ACC112 (cell line): ENCODE measurements around the gene EHD4.

Source experiments
- H2AFZ ChIP-seq: fragments of 200-600 bp; sonication (generic); one replicate; pipeline ENCODE4 v1.6.0; 2017; ENCODE audit warnings: antibody characterized with exemption, low read length; ENCODE audit not compliant: unreplicated experiment
- H3K27ac ChIP-seq: fragments of 200-600 bp; sonication (generic); 2 replicates; pipeline ENCODE4 v1.5.1; 2014; ENCODE audit warnings: low read depth, mild to moderate bottlenecking, antibody characterized with exemption, low read length, moderate library complexity
- H3K27me3 ChIP-seq: fragments of 200-600 bp; sonication (generic); 2 replicates; pipeline ENCODE4 v1.6.1; 2014; ENCODE audit warnings: mild to moderate bottlenecking, antibody characterized with exemption, low read length, moderate library complexity, mixed read lengths; ENCODE audit not compliant: insufficient read depth
- H3K36me3 ChIP-seq: fragments of 200-600 bp; sonication (generic); 2 replicates; pipeline ENCODE4 v1.6.1; 2016; ENCODE audit warnings: mild to moderate bottlenecking, antibody characterized with exemption, low read length, moderate library complexity, mixed read lengths; ENCODE audit not compliant: insufficient read depth
- H3K4me1 ChIP-seq: fragments of 200-600 bp; sonication (generic); one replicate; pipeline ENCODE4 v1.6.1; 2016; ENCODE audit warnings: low read length, mixed read lengths; ENCODE audit not compliant: insufficient read depth, unreplicated experiment, control insufficient read depth
- H3K4me3 ChIP-seq: fragments of 200-600 bp; sonication (generic); 2 replicates; pipeline ENCODE4 v1.5.1; 2014; ENCODE audit warnings: mild to moderate bottlenecking, low read depth, low read length
- H3K79me2 ChIP-seq: fragments of 200-600 bp; sonication (generic); one replicate; pipeline ENCODE4 v1.6.0; 2016; ENCODE audit warnings: low read length; ENCODE audit not compliant: control insufficient read depth, unreplicated experiment, insufficient read depth

Gene EHD4

GRCh38 chr15:41878355-41878699, 94.0 kb downstream of the EHD4 start:
- no peaks in the 10 kb centered on the region for H3K79me2 ChIP-seq
- H3K36me3 ChIP-seq: no peaks in the 10 kb centered on the region
- H2AFZ ChIP-seq: no peak overlapping the region
- no peaks in the 10 kb centered on the region for H3K4me1 ChIP-seq
- no peak overlapping the region for H3K4me3 ChIP-seq
- H3K27ac ChIP-seq: no peak overlapping the region
- no peaks in the 10 kb centered on the region for H3K27me3 ChIP-seq

- Histone ChIP-seq H3K36me3 (no peaks in the 10 kb centered on the region), H3K27me3 (no peaks in the 10 kb centered on the region), H3K4me3 (no peak overlapping the region), H3K27ac (no peak overlapping the region), H3K79me2 (no peaks in the 10 kb centered on the region), H2AFZ (no peak overlapping the region), H3K4me1 (no peaks in the 10 kb centered on the region)
Measured at GRCh38 chr15:41877631-41878354, 94.6 kb downstream of the EHD4 start.

GRCh38 chr15:41876689-41877088, 95.7 kb downstream of the EHD4 start:
- H3K27ac ChIP-seq: no peak overlapping the region
- H3K4me3 ChIP-seq: no peak overlapping the region
- no peak overlapping the region for H2AFZ ChIP-seq
- H3K4me1 ChIP-seq: no peaks in the 10 kb centered on the region
- H3K36me3 ChIP-seq: no peaks in the 10 kb centered on the region
- no peaks in the 10 kb centered on the region for H3K79me2 ChIP-seq
- no peaks in the 10 kb centered on the region for H3K27me3 ChIP-seq

- no peaks in the 10 kb centered on the region for H3K4me1 ChIP-seq
- no peaks in the 10 kb centered on the region for H3K27me3 ChIP-seq
- no peak overlapping the region for H2AFZ ChIP-seq
- no peak overlapping the region for H3K4me3 ChIP-seq
- no peak overlapping the region for H3K27ac ChIP-seq
- no peaks in the 10 kb centered on the region for H3K36me3 ChIP-seq
- no peaks in the 10 kb centered on the region for H3K79me2 ChIP-seq
Measured at GRCh38 chr15:41876007-41876406, 96.3 kb downstream of the EHD4 start.

GRCh38 chr15:41874736-41875135, 97.6 kb downstream of the EHD4 start:
- H3K27ac ChIP-seq: no peak overlapping the region
- H3K36me3 ChIP-seq: no peaks in the 10 kb centered on the region
- no peaks in the 10 kb centered on the region for H3K79me2 ChIP-seq
- H3K27me3 ChIP-seq: no peaks in the 10 kb centered on the region
- no peaks in the 10 kb centered on the region for H3K4me1 ChIP-seq
- no peak overlapping the region for H2AFZ ChIP-seq
- H3K4me3 ChIP-seq: no peak overlapping the region

- H3K4me3 ChIP-seq: no peak overlapping the region
- no peak overlapping the region for H3K27ac ChIP-seq
- H3K27me3 ChIP-seq: no peaks in the 10 kb centered on the region
- H3K79me2 ChIP-seq: no peaks in the 10 kb centered on the region
- no peaks in the 10 kb centered on the region for H3K4me1 ChIP-seq
- H2AFZ ChIP-seq: no peak overlapping the region
- no peaks in the 10 kb centered on the region for H3K36me3 ChIP-seq
Measured at GRCh38 chr15:41873711-41874110, 98.6 kb downstream of the EHD4 start.

GRCh38 chr15:41872166-41872747, 100.1 kb downstream of the EHD4 start:
- Histone ChIP-seq H3K27ac (no peak overlapping the region), H2AFZ (no peak overlapping the region), H3K27me3 (no peaks in the 10 kb centered on the region), H3K79me2 (no peaks in the 10 kb centered on the region), H3K36me3 (no peaks in the 10 kb centered on the region), H3K4me3 (no peak overlapping the region), H3K4me1 (no peaks in the 10 kb centered on the region)

GRCh38 chr15:41871175-41871905, 101.0 kb downstream of the EHD4 start:
- no peaks in the 10 kb centered on the region for H3K36me3 ChIP-seq
- no peak overlapping the region for H2AFZ ChIP-seq
- H3K27ac ChIP-seq: no peak overlapping the region
- H3K4me1 ChIP-seq: no peaks in the 10 kb centered on the region
- H3K27me3 ChIP-seq: no peaks in the 10 kb centered on the region
- H3K79me2 ChIP-seq: no peaks in the 10 kb centered on the region
- H3K4me3 ChIP-seq: no peak overlapping the region

- H3K27me3 ChIP-seq: no peaks in the 10 kb centered on the region
- H3K4me3 ChIP-seq: no peak overlapping the region
- no peaks in the 10 kb centered on the region for H3K36me3 ChIP-seq
- H2AFZ ChIP-seq: no peak overlapping the region
- no peak overlapping the region for H3K27ac ChIP-seq
- no peaks in the 10 kb centered on the region for H3K79me2 ChIP-seq
- no peaks in the 10 kb centered on the region for H3K4me1 ChIP-seq
Measured at GRCh38 chr15:41870689-41871081, 101.7 kb downstream of the EHD4 start.

- Histone ChIP-seq H3K4me1 (no peaks in the 10 kb centered on the region), H3K36me3 (no peaks in the 10 kb centered on the region), H3K79me2 (no peaks in the 10 kb centered on the region), H2AFZ (no peak overlapping the region), H3K4me3 (no peak overlapping the region), H3K27ac (no peak overlapping the region), H3K27me3 (no peaks in the 10 kb centered on the region)
Measured at GRCh38 chr15:41869770-41870688, 102.3 kb downstream of the EHD4 start.
